Measurements from ENCODE around the gene ZNF410. TPM values are rescaled to one million over a fixed set of nuclear protein-coding genes. Genes with fewer than 3 reads are reported as not detected.
A peak's percentile ranks its signal among the peaks of the same experiment; 100 is the strongest.
"Not testable (repeated sequence)": the region's sequence is repeated elsewhere in the genome, so short reads cannot be mapped to it uniquely, and the experiment has no call there.

ZNF410 gene
- total and polyA plus RNA-seq, 5 donors from 2014 or later: 76.8 to 93.2 (median 82.6) TPM

DNA sequence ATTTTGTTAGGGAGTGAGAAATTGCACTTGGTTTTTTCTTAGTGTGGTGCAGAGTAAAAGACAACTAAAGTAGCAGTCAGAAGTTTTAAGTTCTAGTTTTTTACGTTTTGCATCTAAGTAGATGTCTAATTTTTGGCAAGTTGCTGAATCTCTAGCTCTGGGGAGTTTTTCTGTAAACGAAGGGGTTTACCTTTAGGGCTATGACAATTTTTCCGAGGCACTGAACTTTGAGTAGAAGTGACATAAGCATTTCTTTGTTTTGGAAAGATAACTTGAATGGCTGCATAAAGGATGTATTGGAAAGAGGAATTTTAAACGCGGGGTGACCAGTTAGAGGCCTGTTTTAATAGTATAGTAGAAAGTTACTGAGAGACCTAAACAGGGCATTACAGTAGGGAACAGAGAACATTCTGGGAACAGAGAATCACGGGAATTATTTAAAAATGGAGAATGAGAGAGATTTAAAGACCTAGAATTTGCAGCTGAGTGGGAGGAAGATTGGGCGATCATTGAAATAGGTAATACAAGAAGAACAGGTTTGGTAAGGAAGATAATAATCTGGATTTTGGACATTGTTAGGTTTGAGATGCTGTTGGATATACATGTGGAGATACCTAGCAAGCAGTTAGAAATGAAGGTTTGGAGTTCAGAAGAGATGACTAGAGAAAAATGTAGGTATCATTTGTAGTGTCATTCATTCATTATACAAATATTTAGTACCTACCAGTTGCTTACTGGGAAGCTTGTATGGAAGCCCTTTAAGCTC is 1.2 kb downstream of the ZNF410 start:
- H3K27me3 Mint-ChIP-seq: no peaks in the 10 kb centered on the region
- no peaks in the 10 kb centered on the region for H3K9me3 Mint-ChIP-seq
- ATAC-seq (ENCODE audit: low read depth in 2 of 2): no peak
- Histone ChIP-seq H3K4me3 (ENCODE audit: low read depth, low read length) (peak overlapping the region; percentile 97), H3K36me3 (ENCODE audit: control insufficient read depth, insufficient read depth, low read length) (peaks cover 2% of the 10 kb centered on the region), H3K27ac (ENCODE audit: insufficient read depth, low read length, poor library complexity, severe bottlenecking) (peak overlapping the region; percentile 97), H3K4me1 (ENCODE audit: control insufficient read depth, insufficient read depth, low read length, poor library complexity, severe bottlenecking) (peaks cover 27% of the 10 kb centered on the region), H3K27me3 (ENCODE audit: control insufficient read depth, insufficient read depth, low read length) (no peaks in the 10 kb centered on the region), H3K9me3 (ENCODE audit: control insufficient read depth in 2 of 2, low read length in 2 of 2) (no peaks in the 10 kb centered on the region)
- peaks cover 11% of the 10 kb centered on the region for H3K36me3 Mint-ChIP-seq
- H3K27ac Mint-ChIP-seq: peak overlapping the region; percentile 95 to 98 (median 98)
- peak overlapping the region; percentile 94 to 98 (median 95) for H3K4me3 Mint-ChIP-seq
- H3K4me1 Mint-ChIP-seq: peaks cover 36 to 64% (median 50%) of the 10 kb centered on the region in 4 donors
- peak in 2 of 3 donors; percentile 10 to 14 for DNase-seq

DNA sequence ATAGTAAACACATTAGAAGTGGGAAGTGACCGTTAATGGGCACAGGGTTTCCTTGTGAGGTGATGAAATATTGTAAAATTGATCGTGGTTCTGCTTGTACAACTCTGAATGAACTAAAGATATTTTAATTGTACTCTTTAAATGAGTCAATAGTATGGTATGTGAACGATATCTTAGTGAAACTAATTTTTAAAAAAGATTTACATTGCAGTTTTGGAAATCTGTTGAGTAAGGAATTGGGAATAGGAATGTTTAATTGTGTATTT is 1.7 kb downstream of the ZNF410 start:
- peak overlapping the region; percentile 97 for H3K4me3 ChIP-seq (ENCODE audit: low read depth, low read length)
- H3K27ac Mint-ChIP-seq: peak overlapping the region; percentile 2 to 98 (median 98)
- H3K4me1 Mint-ChIP-seq: peaks cover 36 to 64% (median 50%) of the 10 kb centered on the region in 4 donors
- H3K36me3 Mint-ChIP-seq: peaks cover 11% of the 10 kb centered on the region
- H3K27ac ChIP-seq (ENCODE audit: insufficient read depth, low read length, poor library complexity, severe bottlenecking): peak overlapping the region; percentile 97
- no peaks in the 10 kb centered on the region for H3K9me3 Mint-ChIP-seq
- H3K27me3 ChIP-seq (ENCODE audit: control insufficient read depth, insufficient read depth, low read length): no peaks in the 10 kb centered on the region
- peak overlapping the region; percentile 94 to 98 (median 95) for H3K4me3 Mint-ChIP-seq
- peaks cover 27% of the 10 kb centered on the region for H3K4me1 ChIP-seq (ENCODE audit: control insufficient read depth, insufficient read depth, low read length, poor library complexity, severe bottlenecking)
- H3K9me3 ChIP-seq (ENCODE audit: control insufficient read depth in 2 of 2, low read length in 2 of 2): no peaks in the 10 kb centered on the region
- ATAC-seq (ENCODE audit: low read depth in 2 of 2): no peak
- no peaks in the 10 kb centered on the region for H3K27me3 Mint-ChIP-seq
- H3K36me3 ChIP-seq (ENCODE audit: control insufficient read depth, insufficient read depth, low read length): peaks cover 5% of the 10 kb centered on the region
- no peak for DNase-seq

DNA sequence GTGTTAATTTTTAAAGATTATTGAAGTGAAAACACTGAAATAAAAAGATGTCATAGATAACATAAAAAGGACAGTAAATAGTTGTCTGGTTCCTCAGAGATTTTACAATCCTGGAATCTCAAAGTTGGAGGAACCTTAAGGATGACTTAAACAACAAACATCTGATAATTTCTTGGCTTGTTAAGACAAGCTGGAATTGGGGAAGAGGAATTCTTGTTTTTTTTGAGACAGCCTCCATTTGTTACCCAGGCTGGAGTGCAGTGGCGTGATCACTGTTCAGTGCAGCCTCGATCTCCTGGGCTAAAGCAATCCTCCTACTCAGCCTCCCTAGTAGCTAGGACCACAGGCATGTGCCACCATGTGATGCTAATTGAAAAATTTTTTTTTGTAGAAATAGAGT is 2.3 kb downstream of the ZNF410 start:
- DNase-seq: no peak
- Histone ChIP-seq H3K4me3 (ENCODE audit: low read depth, low read length) (peak overlapping the region; percentile 97), H3K36me3 (ENCODE audit: control insufficient read depth, insufficient read depth, low read length) (peaks cover 11% of the 10 kb centered on the region), H3K27ac (ENCODE audit: insufficient read depth, low read length, poor library complexity, severe bottlenecking) (peak overlapping the region; percentile 26), H3K9me3 (ENCODE audit: control insufficient read depth in 2 of 2, low read length in 2 of 2) (no peaks in the 10 kb centered on the region), H3K4me1 (ENCODE audit: control insufficient read depth, insufficient read depth, low read length, poor library complexity, severe bottlenecking) (peaks cover 27% of the 10 kb centered on the region), H3K27me3 (ENCODE audit: control insufficient read depth, insufficient read depth, low read length) (no peaks in the 10 kb centered on the region)
- Mint-ChIP-seq H3K9me3 (no peaks in the 10 kb centered on the region), H3K27ac (peak overlapping the region in 2 of 3 donors; percentile 98), H3K36me3 (peaks cover 15% of the 10 kb centered on the region), H3K4me3 (peak overlapping the region; percentile 94 to 98 (median 95)), H3K27me3 (no peaks in the 10 kb centered on the region), H3K4me1 (peaks cover 36 to 64% (median 51%) of the 10 kb centered on the region in 4 donors)
- ATAC-seq (ENCODE audit: low read depth in 2 of 2): no peak

DNA sequence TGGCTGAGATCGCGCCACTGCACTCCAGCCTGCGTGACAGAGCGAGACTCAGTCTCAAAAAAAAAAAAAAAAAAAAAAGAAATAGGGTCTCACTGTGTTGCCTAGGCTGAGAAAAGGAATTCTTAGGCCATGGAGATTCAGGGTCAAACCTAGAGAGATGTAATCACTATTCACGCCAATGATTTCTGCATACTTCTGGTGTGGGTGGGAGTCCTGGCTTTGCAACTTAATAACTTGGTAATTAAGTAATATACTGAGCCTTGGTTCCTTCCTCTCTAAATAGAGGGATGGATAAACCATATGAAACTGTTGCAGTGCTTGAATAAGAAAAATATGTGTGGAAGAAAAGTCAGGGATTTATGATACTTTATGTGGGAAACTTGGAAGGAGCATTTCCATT is 2.7 kb downstream of the ZNF410 start:
- Histone ChIP-seq H3K36me3 (ENCODE audit: control insufficient read depth, insufficient read depth, low read length) (peaks cover 15% of the 10 kb centered on the region), H3K9me3 (ENCODE audit: control insufficient read depth in 2 of 2, low read length in 2 of 2) (no peaks in the 10 kb centered on the region), H3K4me1 (ENCODE audit: control insufficient read depth, insufficient read depth, low read length, poor library complexity, severe bottlenecking) (peaks cover 27% of the 10 kb centered on the region), H3K27ac (ENCODE audit: insufficient read depth, low read length, poor library complexity, severe bottlenecking) (peak overlapping the region; percentile 26), H3K27me3 (ENCODE audit: control insufficient read depth, insufficient read depth, low read length) (no peaks in the 10 kb centered on the region), H3K4me3 (ENCODE audit: low read depth, low read length) (no peak overlapping the region)
- H3K36me3 Mint-ChIP-seq: peaks cover 17% of the 10 kb centered on the region
- no peak for DNase-seq
- H3K4me1 Mint-ChIP-seq: peaks cover 36 to 64% (median 52%) of the 10 kb centered on the region in 4 donors
- H3K27ac Mint-ChIP-seq: peak overlapping the region in 2 of 3 donors; percentile 76 to 98
- no peak for ATAC-seq (ENCODE audit: low read depth in 2 of 2)
- H3K9me3 Mint-ChIP-seq: no peaks in the 10 kb centered on the region
- peak overlapping the region in 2 of 4 donors; percentile 8 to 94 for H3K4me3 Mint-ChIP-seq
- no peaks in the 10 kb centered on the region for H3K27me3 Mint-ChIP-seq

DNA sequence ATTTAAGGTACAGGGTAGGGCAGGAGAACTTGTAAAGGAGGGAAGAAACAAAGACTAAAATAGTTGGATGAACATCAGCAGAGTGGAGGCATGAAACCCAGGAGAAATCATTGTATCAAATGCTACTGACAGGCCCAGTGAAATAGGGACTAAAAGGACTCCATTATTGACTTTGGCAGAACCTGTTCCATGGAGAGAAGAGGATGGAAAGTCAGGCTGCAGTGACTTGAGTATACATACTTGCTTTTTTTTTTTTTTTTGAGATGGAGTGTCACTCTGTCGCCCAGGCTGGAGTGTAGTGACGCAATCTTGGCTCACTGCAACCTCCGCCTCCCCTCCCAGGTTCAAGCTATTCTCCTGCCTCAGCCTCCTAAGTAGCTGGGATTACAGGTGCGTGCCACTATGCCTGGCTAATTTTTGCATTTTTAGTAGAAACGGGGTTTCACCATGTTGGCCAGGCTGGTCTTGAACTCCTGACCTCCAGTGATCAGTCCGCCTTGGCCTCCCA is 7.6 kb downstream of the ZNF410 start:
- H3K27me3 ChIP-seq (ENCODE audit: control insufficient read depth, insufficient read depth, low read length); H3K4me3 ChIP-seq (ENCODE audit: low read depth, low read length); H3K27ac Mint-ChIP-seq; H3K4me1 ChIP-seq (ENCODE audit: control insufficient read depth, insufficient read depth, low read length, poor library complexity, severe bottlenecking); H3K9me3 Mint-ChIP-seq; H3K9me3 ChIP-seq (ENCODE audit: control insufficient read depth in 2 of 2, low read length in 2 of 2); ATAC-seq (ENCODE audit: low read depth in 2 of 2); H3K4me3 Mint-ChIP-seq; H3K27me3 Mint-ChIP-seq; DNase-seq; H3K27ac ChIP-seq (ENCODE audit: insufficient read depth, low read length, poor library complexity, severe bottlenecking): not testable (repeated sequence)
- Mint-ChIP-seq H3K4me1 (peaks cover 23 to 29% (median 25%) of the 10 kb centered on the region in 4 donors), H3K36me3 (peaks cover 42% of the 10 kb centered on the region)
- peaks cover 60% of the 10 kb centered on the region for H3K36me3 ChIP-seq (ENCODE audit: control insufficient read depth, insufficient read depth, low read length)

DNA sequence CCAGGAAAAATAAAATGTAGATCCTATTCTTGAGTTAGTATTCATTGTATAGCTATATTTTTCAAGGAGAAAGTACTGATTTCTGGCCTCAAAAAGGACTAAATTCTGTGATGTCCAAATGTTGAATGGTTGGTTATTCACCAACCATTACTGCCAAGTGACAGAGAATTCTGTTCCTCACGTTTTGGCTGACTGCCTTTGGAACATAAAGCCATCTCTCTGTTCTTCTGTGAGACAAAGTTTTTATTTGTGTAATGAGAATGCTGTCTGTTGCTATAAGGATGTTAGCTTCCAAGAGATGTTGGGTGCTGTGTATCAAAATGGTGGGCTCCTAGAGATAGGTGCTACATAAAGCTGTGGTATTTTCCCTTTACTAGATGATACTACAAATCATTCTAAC is 9.3 kb downstream of the ZNF410 start:
- Mint-ChIP-seq H3K27ac (peak overlapping the region in 1 of 3 donors; percentile 16), H3K27me3 (no peaks in the 10 kb centered on the region), H3K4me1 (peaks cover 8 to 23% (median 15%) of the 10 kb centered on the region in 4 donors), H3K9me3 (no peaks in the 10 kb centered on the region), H3K36me3 (peaks cover 38% of the 10 kb centered on the region), H3K4me3 (no peak overlapping the region)
- Histone ChIP-seq H3K36me3 (ENCODE audit: control insufficient read depth, insufficient read depth, low read length) (peaks cover 70% of the 10 kb centered on the region), H3K4me3 (ENCODE audit: low read depth, low read length) (no peak overlapping the region), H3K9me3 (ENCODE audit: control insufficient read depth in 2 of 2, low read length in 2 of 2) (no peaks in the 10 kb centered on the region), H3K27me3 (ENCODE audit: control insufficient read depth, insufficient read depth, low read length) (no peaks in the 10 kb centered on the region), H3K4me1 (ENCODE audit: control insufficient read depth, insufficient read depth, low read length, poor library complexity, severe bottlenecking) (no peaks in the 10 kb centered on the region), H3K27ac (ENCODE audit: insufficient read depth, low read length, poor library complexity, severe bottlenecking) (no peak overlapping the region)
- ATAC-seq (ENCODE audit: low read depth in 2 of 2): no peak
- no peak for DNase-seq

DNA sequence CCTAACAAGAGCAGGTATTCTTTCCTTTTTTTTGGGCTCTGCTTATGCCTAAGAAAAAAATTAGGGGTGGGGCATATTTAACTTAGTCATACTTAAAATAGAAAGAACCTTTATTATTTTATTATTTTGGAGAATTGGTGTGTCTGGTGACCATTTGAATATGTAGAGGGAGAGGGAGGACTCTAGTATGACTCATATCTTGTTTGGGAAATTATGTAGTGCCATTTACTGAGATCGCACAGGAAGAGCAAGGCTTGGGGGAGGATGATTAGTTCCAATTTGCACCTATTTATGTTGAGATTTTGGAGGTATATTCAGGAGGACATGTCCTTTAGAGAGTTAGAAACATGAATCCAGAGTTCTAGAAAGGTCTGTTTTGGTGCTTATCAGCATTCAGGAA is 9.9 kb downstream of the ZNF410 start:
- Mint-ChIP-seq H3K4me3 (no peak overlapping the region), H3K4me1 (peaks cover 5 to 19% (median 14%) of the 10 kb centered on the region in 4 donors), H3K36me3 (peaks cover 38% of the 10 kb centered on the region), H3K27ac (peak overlapping the region; percentile 33 to 70 (median 37)), H3K27me3 (no peaks in the 10 kb centered on the region), H3K9me3 (no peaks in the 10 kb centered on the region)
- H3K4me3 ChIP-seq (ENCODE audit: low read depth, low read length): no peak overlapping the region
- no peaks in the 10 kb centered on the region for H3K9me3 ChIP-seq (ENCODE audit: control insufficient read depth in 2 of 2, low read length in 2 of 2)
- no peak for ATAC-seq (ENCODE audit: low read depth in 2 of 2)
- peaks cover 75% of the 10 kb centered on the region for H3K36me3 ChIP-seq (ENCODE audit: control insufficient read depth, insufficient read depth, low read length)
- no peak for DNase-seq
- no peaks in the 10 kb centered on the region for H3K27me3 ChIP-seq (ENCODE audit: control insufficient read depth, insufficient read depth, low read length)
- H3K27ac ChIP-seq (ENCODE audit: insufficient read depth, low read length, poor library complexity, severe bottlenecking): no peak overlapping the region
- H3K4me1 ChIP-seq (ENCODE audit: control insufficient read depth, insufficient read depth, low read length, poor library complexity, severe bottlenecking): no peaks in the 10 kb centered on the region

DNA sequence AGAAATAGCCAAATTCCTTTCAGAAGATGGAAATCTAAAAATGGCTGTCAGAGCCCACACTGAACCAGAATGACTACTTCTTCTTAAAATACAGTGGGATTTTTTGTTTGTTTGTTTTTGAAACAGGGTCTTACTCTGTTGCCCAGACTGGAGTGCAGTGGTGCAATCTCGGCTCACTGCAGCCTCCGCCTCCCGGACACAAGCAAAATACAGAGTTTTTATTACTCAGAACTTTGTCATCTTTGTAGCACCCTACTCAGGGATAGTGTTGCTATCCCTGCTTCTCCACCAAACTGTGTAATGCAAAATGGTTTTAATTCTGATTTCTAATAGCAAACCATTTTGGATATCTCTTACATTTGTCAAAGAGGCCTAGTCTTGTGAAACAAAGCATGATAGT is 16.4 kb downstream of the ZNF410 start:
- Histone ChIP-seq H3K4me3 (ENCODE audit: low read depth, low read length) (no peak overlapping the region), H3K4me1 (ENCODE audit: control insufficient read depth, insufficient read depth, low read length, poor library complexity, severe bottlenecking) (no peaks in the 10 kb centered on the region), H3K9me3 (ENCODE audit: control insufficient read depth in 2 of 2, low read length in 2 of 2) (no peaks in the 10 kb centered on the region), H3K36me3 (ENCODE audit: control insufficient read depth, insufficient read depth, low read length) (peaks cover 74% of the 10 kb centered on the region), H3K27me3 (ENCODE audit: control insufficient read depth, insufficient read depth, low read length) (no peaks in the 10 kb centered on the region), H3K27ac (ENCODE audit: insufficient read depth, low read length, poor library complexity, severe bottlenecking) (no peak overlapping the region)
- H3K9me3 Mint-ChIP-seq: no peaks in the 10 kb centered on the region
- no peaks in the 10 kb centered on the region for H3K27me3 Mint-ChIP-seq
- peaks cover 20% of the 10 kb centered on the region for H3K36me3 Mint-ChIP-seq
- peaks cover 0 to 6% (median 3%) of the 10 kb centered on the region in 4 donors for H3K4me1 Mint-ChIP-seq
- no peak overlapping the region for H3K4me3 Mint-ChIP-seq
- H3K27ac Mint-ChIP-seq: peak overlapping the region in 1 of 3 donors; percentile 55
- DNase-seq (no peak), ATAC-seq (ENCODE audit: low read depth in 2 of 2) (no peak)

All from CD4-positive, CD25-positive, alpha-beta regulatory T cell (primary cell).